ENCODE data around the gene UBD. TPM values are rescaled to one million over a fixed set of nuclear protein-coding genes. Genes with fewer than 3 reads are reported as not detected.

UBD gene
- total RNA-seq, 1 donor from 2014 or later, result 1.9 TPM

GRCh38 chr6:29517245-29517644, 42.3 kb downstream of the UBD start:
- DNase-seq (no peak), ATAC-seq (no peak)
- intact Hi-C loops (cut with DNase I), result no loop called here
- Histone ChIP-seq H3K27me3 (ENCODE audit: low read depth) (no peaks in the 10 kb centered on the region), H3K27ac (no peak overlapping the region), H3K4me3 (no peak overlapping the region), H3K4me1 (no peaks in the 10 kb centered on the region), H3K9me3 (no peaks in the 10 kb centered on the region), H3K36me3 (no peaks in the 10 kb centered on the region)
- no peak for TF ChIP-seq CTCF (IDR thresholded peaks at IDR 0.05)

DNA sequence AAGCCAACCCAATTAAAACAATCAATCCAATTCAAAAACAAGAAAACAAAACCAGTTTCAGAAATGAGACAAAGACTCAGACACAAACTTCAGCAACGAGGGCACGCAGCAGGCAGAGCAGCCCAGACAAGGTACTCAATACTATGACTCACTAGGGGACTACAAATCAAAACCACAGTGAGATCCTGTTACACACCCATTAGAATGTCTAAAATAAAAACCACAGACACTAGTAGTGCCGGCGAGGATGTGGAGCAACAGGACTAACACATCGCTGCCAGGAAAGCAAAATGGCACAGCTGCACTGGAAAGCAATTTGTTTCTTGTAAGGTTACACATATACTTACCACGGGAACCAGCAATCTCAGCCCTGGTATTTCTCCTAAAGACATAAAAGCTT, 43.4 kb downstream of the UBD start:
- intact Hi-C loops (cut with DNase I), result no loop called here
- DNase-seq (no peak), ATAC-seq (peak; percentile 34 to 46)

DNA sequence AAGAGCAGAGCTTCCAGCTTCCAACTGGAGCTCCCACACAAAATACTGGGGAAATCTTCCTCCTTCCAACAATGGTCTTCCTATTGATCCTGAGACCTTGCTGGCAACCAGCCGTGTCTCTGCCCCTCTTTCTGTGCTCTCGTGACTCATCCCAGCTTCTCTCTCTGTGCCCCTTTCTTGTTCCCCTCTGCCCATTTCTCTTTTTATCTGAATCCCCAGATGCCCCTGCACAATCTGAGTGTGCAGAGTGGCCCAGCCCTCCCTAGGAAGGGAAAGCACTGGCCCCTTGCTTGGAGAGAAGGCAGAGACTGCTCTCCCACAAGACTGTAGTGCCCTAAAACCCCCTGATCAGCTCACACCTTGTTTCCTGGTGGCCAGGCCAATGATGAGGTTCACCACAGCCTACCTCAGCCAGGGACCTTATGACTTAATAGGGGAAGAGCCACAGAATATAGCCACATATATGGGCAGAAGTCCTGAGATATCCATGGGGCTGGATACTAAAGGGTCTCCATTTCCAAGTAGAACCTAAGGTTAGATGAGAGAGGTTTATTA, 48.7 kb downstream of the UBD start:
- Histone ChIP-seq H3K27me3 (ENCODE audit: low read depth) (peaks cover 3% of the 10 kb centered on the region), H3K4me1 (no peaks in the 10 kb centered on the region), H3K9me3 (no peaks in the 10 kb centered on the region), H3K27ac (no peak overlapping the region), H3K4me3 (no peak overlapping the region), H3K36me3 (no peaks in the 10 kb centered on the region)
- intact Hi-C loops (cut with DNase I), result no loop called here
- ATAC-seq, result no peak
- DNase-seq, result no peak
- TF ChIP-seq CTCF (IDR thresholded peaks at IDR 0.05), result no peak

More for the DNA sequence above, 43.4 kb downstream of the UBD start:
- Histone ChIP-seq H3K36me3 (no peaks in the 10 kb centered on the region), H3K27me3 (ENCODE audit: low read depth) (peaks cover under 1% of the 10 kb centered on the region), H3K9me3 (no peaks in the 10 kb centered on the region), H3K4me3 (no peak overlapping the region), H3K27ac (no peak overlapping the region), H3K4me1 (no peaks in the 10 kb centered on the region)
- TF ChIP-seq CTCF (IDR thresholded peaks at IDR 0.05), result no peak

DNA sequence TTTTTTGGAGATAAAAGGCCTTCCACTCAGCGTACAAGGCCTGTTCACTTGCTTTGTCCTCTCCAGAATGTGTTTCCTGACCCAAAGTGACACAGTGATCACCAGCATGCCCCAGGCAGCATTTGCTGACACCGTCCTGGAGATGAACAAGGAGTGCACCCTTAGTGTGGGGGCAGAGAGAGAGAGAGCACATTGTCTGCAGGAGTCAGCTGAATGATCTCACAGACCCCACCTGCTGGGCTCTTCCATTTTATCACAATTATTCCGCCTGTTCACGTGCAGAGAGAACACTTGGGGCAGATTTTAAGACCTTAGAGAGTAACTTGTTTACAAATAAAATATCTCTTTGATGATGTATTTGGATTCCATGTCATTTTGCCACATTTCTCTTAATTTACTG, 49.3 kb downstream of the UBD start:
- TF ChIP-seq CTCF (IDR thresholded peaks at IDR 0.05), result no peak
- DNase-seq, result no peak
- Histone ChIP-seq H3K27me3 (ENCODE audit: low read depth) (peaks cover 3% of the 10 kb centered on the region), H3K27ac (no peak overlapping the region), H3K4me3 (no peak overlapping the region), H3K9me3 (no peaks in the 10 kb centered on the region), H3K36me3 (no peaks in the 10 kb centered on the region), H3K4me1 (no peaks in the 10 kb centered on the region)
- ATAC-seq, result no peak
- intact Hi-C loops (cut with DNase I), result no loop called here

DNA sequence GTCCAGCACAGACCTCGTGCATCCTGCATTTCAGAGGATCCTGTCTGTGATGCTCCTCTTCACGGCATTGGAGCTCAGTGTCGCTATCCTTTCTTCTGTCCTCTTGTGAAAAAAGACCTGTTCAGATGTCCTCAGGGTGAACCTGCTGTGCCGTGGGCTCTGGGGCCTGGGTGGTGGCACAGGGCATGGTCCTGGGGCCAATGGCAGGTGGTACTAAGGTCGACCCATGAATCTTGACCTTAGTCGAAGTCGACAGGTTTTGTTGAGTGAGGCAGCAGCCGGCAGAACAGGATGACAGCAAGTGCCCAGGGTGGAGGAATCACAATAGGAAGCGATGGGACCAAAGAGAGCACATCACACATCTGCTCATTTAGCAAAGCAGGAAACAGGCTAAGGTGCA, 49.8 kb downstream of the UBD start:
- TF ChIP-seq CTCF (IDR thresholded peaks at IDR 0.05), result no peak
- no peak for ATAC-seq
- intact Hi-C loops (cut with DNase I), result no loop called here
- no peak for DNase-seq
- H3K27me3 ChIP-seq (ENCODE audit: low read depth), result peaks cover 3% of the 10 kb centered on the region
- no peaks in the 10 kb centered on the region for H3K36me3 ChIP-seq
- H3K27ac ChIP-seq, result no peak overlapping the region
- no peaks in the 10 kb centered on the region for H3K4me1 ChIP-seq
- H3K9me3 ChIP-seq, result no peaks in the 10 kb centered on the region
- no peak overlapping the region for H3K4me3 ChIP-seq

GRCh38 chr6:29509239-29509638, 50.3 kb downstream of the UBD start:
- peaks cover 3% of the 10 kb centered on the region for H3K27me3 ChIP-seq (ENCODE audit: low read depth)
- H3K36me3 ChIP-seq, result no peaks in the 10 kb centered on the region
- intact Hi-C loops (cut with DNase I), result no loop called here
- no peak for TF ChIP-seq CTCF (IDR thresholded peaks at IDR 0.05)
- H3K4me3 ChIP-seq, result no peak overlapping the region
- no peak overlapping the region for H3K27ac ChIP-seq
- no peak for ATAC-seq
- no peak for DNase-seq
- no peaks in the 10 kb centered on the region for H3K4me1 ChIP-seq
- H3K9me3 ChIP-seq, result no peaks in the 10 kb centered on the region
